Cardiac fibroblast (primary cell): ENCODE measurements around the gene TAF1C.

ENCODE experiments used
- DNase-seq, 2 donors: peaks; one replicate each; pipeline versions ENCODE4 v3.0.0 to v3.0.0-alpha.2; 2010; ENCODE audit warnings: low read depth in 2 of 2
- H3K4me3 ChIP-seq, 2 donors: replicated peaks in 1 of 2; 1 replicate in 1 of 2; 2 replicates in 1 of 2; pipeline ENCODE4 v1.5.1; 2011; ENCODE audit warnings: low read depth in 2 of 2, low read length in 2 of 2, mild to moderate bottlenecking in 2 of 2, moderate library complexity in 1 of 2
- CTCF ChIP-seq: IDR thresholded peaks from one replicate; pipeline ENCODE4 v1.5.1; 2011; ENCODE audit warnings: low read depth, mild to moderate bottlenecking, low read length, inconsistent platforms

The TAF1C gene

GRCh38 chr16:84131117-84131516 is 55.7 kb downstream of the TAF1C start:
- no peak overlapping the region for H3K4me3 ChIP-seq
- no peak for TF ChIP-seq CTCF
- DNase-seq = no peak
